Fibroblast of lung (primary cell): ENCODE measurements around the gene KHK. TPM values are rescaled to one million over a fixed set of nuclear protein-coding genes. Genes with fewer than 3 reads are reported as not detected.
A peak's percentile ranks its signal among the peaks of the same experiment; 100 is the strongest.

ENCODE experiments used
- DNase-seq, 2 donors: peaks; one replicate each; pipeline versions ENCODE4 v3.0.0 to v3.0.0-alpha.2; 2010; ENCODE audit warnings: low read depth in 2 of 2
- H2AFZ ChIP-seq: 2 replicates; pipeline ENCODE4 v1.5.1; 2012; ENCODE audit warnings: low read length, control low read depth, inconsistent platforms
- H3K27ac ChIP-seq: 2 replicates; pipeline ENCODE4 v1.5.1; 2011; ENCODE audit warnings: low read length, control low read depth; ENCODE audit not compliant: insufficient read depth
- H3K27me3 ChIP-seq: 2 replicates; pipeline ENCODE4 v1.5.1; 2011; ENCODE audit warnings: mild to moderate bottlenecking, low read length; ENCODE audit not compliant: control insufficient read depth, insufficient read depth
- H3K36me3 ChIP-seq: 2 replicates; pipeline ENCODE4 v1.5.1; 2011; ENCODE audit warnings: low read length; ENCODE audit not compliant: control insufficient read depth, insufficient read depth
- H3K4me1 ChIP-seq: 2 replicates; pipeline ENCODE4 v1.5.1; 2011; ENCODE audit warnings: low read length; ENCODE audit not compliant: control insufficient read depth, insufficient read depth; ENCODE audit errors: extremely low read depth
- H3K4me2 ChIP-seq: 2 replicates; pipeline ENCODE4 v1.5.1; 2011; ENCODE audit warnings: low read length, control low read depth; ENCODE audit not compliant: insufficient read depth; ENCODE audit errors: extremely low read depth
- H3K4me3 ChIP-seq, 4 experiments: fragments of 200-600 bp in 1 of 4; sonication (generic) in 1 of 4; replicated peaks in 1 of 4; 2 replicates each; pipeline ENCODE4 v1.5.1; 2011 to 2016; ENCODE audit warnings: low read length in 4 of 4, low read depth in 3 of 4, mild to moderate bottlenecking in 3 of 4, control low read depth in 2 of 4, inconsistent platforms in 1 of 4, mixed read lengths in 1 of 4; ENCODE audit not compliant: insufficient read depth in 1 of 4; ENCODE audit errors: control extremely low read depth in 1 of 4
- H3K79me2 ChIP-seq: 2 replicates; pipeline ENCODE4 v1.5.1; 2012; ENCODE audit warnings: mild to moderate bottlenecking, low read length, inconsistent platforms; ENCODE audit not compliant: control insufficient read depth, insufficient read depth
- H3K9ac ChIP-seq: 2 replicates; pipeline ENCODE4 v1.5.1; 2011; ENCODE audit warnings: mild to moderate bottlenecking, low read length, control low read depth; ENCODE audit not compliant: insufficient read depth
- H3K9me3 ChIP-seq: 2 replicates; pipeline ENCODE4 v1.5.1; 2012; ENCODE audit warnings: low read depth, low read length; ENCODE audit not compliant: control insufficient read depth, insufficient read depth
- H4K20me1 ChIP-seq: 2 replicates; pipeline ENCODE4 v1.5.1; 2011; ENCODE audit warnings: low read length; ENCODE audit not compliant: control insufficient read depth, insufficient read depth; ENCODE audit errors: extremely low read depth
- EZH2 ChIP-seq: IDR thresholded peaks from 2 replicates; pipeline ENCODE4 v1.5.1; 2012; ENCODE audit warnings: low read length, control low read depth, mild to moderate bottlenecking; ENCODE audit errors: missing control alignments
- polyA plus RNA-seq, 2 donors: library from polyadenylated mRNA; depleted of rRNA in 1 of 2; stranded (reverse) in 1 of 2; unstranded in 1 of 2; fragments of >200 nt; gene quantifications; 2 replicates each; pipeline ENCODE4 v1.2.1, GENCODE V29; 2011 to 2012; ENCODE audit warnings: missing spikeins in 1 of 2
- total RNA-seq: library from RNA; depleted of rRNA; stranded (reverse); fragments of >200 nt; gene quantifications from 2 replicates; pipeline ENCODE4 v1.2.1, GENCODE V29; 2014
- TF ChIP-seq, protein P1 (sequence below), 2 donors: IDR thresholded peaks in 1 of 2; conservative IDR thresholded peaks in 1 of 2; 1 replicate in 1 of 2; 2 replicates in 1 of 2; pipeline ENCODE4 v1.5.1; 2011 to 2012; ENCODE audit warnings: low read length in 2 of 2, control low read depth in 1 of 2, inconsistent platforms in 1 of 2, low read depth in 1 of 2, mild to moderate bottlenecking in 1 of 2

KHK gene
- total and polyA plus RNA-seq, 2 donors (not counting 1 experiment from before 2014, with no cell fraction given): 0.17 to 1.3 TPM

DNA sequence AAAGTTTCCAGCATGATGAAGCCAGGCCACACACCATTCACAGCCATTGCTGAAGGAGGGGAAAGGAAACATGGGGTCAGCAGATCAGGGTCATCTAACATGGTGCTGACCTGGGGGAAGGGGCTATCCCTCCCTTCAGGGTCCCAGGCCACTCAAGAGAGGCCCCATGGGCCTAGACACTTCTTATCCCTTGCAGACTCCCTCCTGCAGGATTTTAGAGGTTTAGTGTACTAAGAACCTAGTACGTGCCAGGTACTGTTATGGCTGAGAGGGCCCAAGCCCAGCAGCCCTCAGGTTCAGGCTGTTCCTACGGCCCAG is 8.8 kb downstream of the KHK start:
- H4K20me1 ChIP-seq: no peaks in the 10 kb centered on the region
- H3K9ac ChIP-seq: no peak overlapping the region
- H3K4me3 ChIP-seq: no peak overlapping the region
- H3K4me2 ChIP-seq: no peak overlapping the region
- H3K79me2 ChIP-seq: no peaks in the 10 kb centered on the region
- no peak overlapping the region for H2AFZ ChIP-seq
- no peaks in the 10 kb centered on the region for H3K36me3 ChIP-seq
- TF ChIP-seq, protein P1, sequence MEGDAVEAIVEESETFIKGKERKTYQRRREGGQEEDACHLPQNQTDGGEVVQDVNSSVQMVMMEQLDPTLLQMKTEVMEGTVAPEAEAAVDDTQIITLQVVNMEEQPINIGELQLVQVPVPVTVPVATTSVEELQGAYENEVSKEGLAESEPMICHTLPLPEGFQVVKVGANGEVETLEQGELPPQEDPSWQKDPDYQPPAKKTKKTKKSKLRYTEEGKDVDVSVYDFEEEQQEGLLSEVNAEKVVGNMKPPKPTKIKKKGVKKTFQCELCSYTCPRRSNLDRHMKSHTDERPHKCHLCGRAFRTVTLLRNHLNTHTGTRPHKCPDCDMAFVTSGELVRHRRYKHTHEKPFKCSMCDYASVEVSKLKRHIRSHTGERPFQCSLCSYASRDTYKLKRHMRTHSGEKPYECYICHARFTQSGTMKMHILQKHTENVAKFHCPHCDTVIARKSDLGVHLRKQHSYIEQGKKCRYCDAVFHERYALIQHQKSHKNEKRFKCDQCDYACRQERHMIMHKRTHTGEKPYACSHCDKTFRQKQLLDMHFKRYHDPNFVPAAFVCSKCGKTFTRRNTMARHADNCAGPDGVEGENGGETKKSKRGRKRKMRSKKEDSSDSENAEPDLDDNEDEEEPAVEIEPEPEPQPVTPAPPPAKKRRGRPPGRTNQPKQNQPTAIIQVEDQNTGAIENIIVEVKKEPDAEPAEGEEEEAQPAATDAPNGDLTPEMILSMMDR (conservative IDR thresholded peaks at IDR 0.05 in 1 of 2, IDR thresholded peaks at IDR 0.05 in 1 of 2; ENCODE audit: low read depth in 1 of 2, low read length in 2 of 2): no peak
- TF ChIP-seq EZH2: no peak
- no peaks in the 10 kb centered on the region for H3K27me3 ChIP-seq
- no peaks in the 10 kb centered on the region for H3K4me1 ChIP-seq
- no peak overlapping the region for H3K27ac ChIP-seq
- no peaks in the 10 kb centered on the region for H3K9me3 ChIP-seq
- no peak for DNase-seq

DNA sequence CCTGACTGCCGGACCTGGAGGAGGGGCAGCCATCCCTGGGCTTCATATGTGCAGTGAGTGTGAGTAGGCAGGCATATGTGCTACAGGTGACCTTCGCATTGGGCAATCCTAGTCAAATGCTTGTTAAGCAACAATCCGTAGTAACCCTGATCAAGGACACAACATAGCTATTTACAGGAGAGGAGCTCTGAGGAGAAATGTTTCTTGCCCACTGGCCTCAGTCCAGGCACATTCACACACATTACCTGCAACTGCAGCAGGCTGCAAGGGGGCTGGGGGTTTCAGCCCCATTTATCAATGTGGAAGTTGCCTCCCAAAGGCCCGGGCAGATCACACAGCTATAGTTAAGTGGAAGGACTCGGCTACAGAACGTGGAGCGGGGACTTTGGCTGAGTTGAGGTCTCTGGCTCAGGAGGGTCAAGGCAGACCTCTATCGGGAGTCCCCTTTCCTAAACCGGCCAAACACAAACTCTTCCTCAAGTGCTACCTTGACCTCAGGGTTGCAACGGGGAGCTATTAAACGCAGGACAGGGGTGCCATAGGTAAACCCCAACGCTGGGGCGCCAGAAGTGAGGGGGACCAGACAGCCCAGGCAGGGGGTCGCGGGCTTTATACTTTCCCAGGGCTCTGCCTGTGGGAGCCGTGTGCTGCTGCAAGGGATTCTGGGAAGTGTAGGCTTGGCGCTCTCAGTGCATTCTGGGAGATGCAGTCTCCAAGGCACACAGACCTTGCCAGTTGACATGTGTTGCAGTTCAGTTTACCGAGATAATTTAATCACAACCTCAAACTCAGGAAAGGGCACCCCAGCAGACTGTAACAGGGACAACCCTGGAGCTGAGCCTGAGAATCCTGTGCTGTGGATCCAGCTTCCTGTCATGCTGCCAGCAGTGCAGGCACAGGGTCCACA is 9.4 kb downstream of the KHK start:
- peak; percentile 42 to 63 for DNase-seq
- Histone ChIP-seq H3K36me3 (no peaks in the 10 kb centered on the region), H3K4me3 (peak overlapping the region in 2 of 4 experiments; percentile 34 to 38), H3K4me1 (no peaks in the 10 kb centered on the region), H3K9me3 (no peaks in the 10 kb centered on the region), H3K27ac (no peak overlapping the region), H4K20me1 (no peaks in the 10 kb centered on the region), H3K27me3 (no peaks in the 10 kb centered on the region), H3K4me2 (peak overlapping the region; percentile 44), H2AFZ (peak overlapping the region; percentile 37), H3K79me2 (no peaks in the 10 kb centered on the region), H3K9ac (no peak overlapping the region)
- no peak for TF ChIP-seq EZH2

- Histone ChIP-seq H3K4me1 (no peaks in the 10 kb centered on the region), H3K36me3 (no peaks in the 10 kb centered on the region), H3K4me2 (no peak overlapping the region), H3K27me3 (no peaks in the 10 kb centered on the region), H3K4me3 (no peak overlapping the region), H3K9ac (no peak overlapping the region), H4K20me1 (no peaks in the 10 kb centered on the region), H3K79me2 (no peaks in the 10 kb centered on the region), H2AFZ (no peak overlapping the region), H3K27ac (no peak overlapping the region), H3K9me3 (no peaks in the 10 kb centered on the region)
- no peak for DNase-seq
- no peak for TF ChIP-seq EZH2
- TF ChIP-seq, protein P1 (conservative IDR thresholded peaks at IDR 0.05 in 1 of 2, IDR thresholded peaks at IDR 0.05 in 1 of 2; ENCODE audit: low read depth in 1 of 2, low read length in 2 of 2): no peak
Measured at GRCh38 chr2:27096748-27097297, 10.3 kb downstream of the KHK start.
